Stimulated activated CD4-positive, alpha-beta T cell treated with anti-CD3 and anti-CD28 coated beads, Interleukin-15, amount 100 ng/mL, for 1 hour (primary cell): Measurements from ENCODE around the gene PARP1.
"Not testable (repeated sequence)": the region's sequence is repeated elsewhere in the genome, so short reads cannot be mapped to it uniquely, and the experiment has no call there.

Experiments used
- DNase-seq, 2 donors: peaks; one replicate each; pipeline ENCODE4 v3.0.0-alpha.2; 2020; ENCODE audit warnings: low read depth in 1 of 2, low spot score in 1 of 2

PARP1 gene

GRCh38 chr1:226355016-226355415, 52.9 kb downstream of the PARP1 start:
- no peak for DNase-seq

DNA sequence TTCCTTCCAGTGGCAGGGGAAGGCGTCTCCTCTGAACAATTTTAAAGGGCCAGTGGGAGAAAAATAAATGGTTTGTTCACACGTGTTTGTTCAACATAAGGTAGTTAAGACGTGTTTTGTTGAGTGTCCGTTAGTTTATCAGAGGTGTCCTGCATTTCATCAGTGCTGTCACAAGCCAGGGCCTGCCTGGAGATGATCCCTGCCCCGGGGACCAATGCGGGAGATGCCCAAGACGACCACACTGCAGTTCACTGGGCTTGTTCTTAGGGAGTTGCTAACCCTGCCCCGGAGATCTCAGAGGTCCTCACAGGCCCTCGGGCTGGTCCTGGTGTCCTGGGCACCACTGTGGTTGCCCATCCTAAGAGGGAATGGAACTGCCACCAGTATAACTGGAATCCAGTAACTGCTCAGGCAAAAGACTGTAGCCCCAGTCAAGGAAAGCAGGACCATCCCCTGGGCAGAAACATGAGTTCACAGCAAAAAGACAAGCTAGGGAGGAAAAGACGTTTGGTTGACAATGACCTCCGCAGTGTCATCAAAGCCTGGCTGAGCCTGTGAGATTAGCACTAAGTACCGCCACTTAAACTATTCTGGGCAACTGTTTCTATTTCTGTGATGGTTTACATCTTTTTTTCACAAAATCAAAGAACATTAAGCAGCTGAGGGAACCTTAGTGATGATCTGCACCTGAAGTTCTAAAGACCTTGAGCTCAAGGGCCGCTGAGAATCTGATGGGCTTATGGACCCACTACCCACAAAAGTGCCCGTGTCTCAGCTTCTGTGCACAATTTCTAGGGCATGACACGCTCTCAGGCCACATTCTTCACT, 54.0 kb downstream of the PARP1 start:
- DNase-seq = no peak

DNA sequence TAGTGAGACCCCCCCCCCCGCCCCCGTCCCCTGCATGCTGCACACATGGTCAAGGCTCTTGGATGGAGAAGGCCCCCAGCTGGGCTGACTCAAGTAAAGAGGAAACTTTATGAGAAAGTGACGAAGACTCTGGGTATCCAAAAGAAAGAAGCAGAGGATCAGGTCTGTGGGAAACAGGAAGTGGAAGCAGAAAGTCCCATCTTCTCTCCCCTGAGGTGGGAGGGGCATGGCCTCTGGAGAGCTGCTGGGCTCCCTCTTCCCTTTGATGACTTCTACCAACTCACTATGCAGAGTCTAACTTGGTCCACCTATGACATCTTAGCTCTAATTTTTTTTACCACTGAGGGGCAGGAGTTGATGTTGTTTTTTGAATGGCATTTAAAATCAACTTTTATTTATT, 56.2 kb downstream of the PARP1 start:
- no peak for DNase-seq

GRCh38 chr1:226350519-226350865, 57.4 kb downstream of the PARP1 start:
- DNase-seq = no peak

DNA sequence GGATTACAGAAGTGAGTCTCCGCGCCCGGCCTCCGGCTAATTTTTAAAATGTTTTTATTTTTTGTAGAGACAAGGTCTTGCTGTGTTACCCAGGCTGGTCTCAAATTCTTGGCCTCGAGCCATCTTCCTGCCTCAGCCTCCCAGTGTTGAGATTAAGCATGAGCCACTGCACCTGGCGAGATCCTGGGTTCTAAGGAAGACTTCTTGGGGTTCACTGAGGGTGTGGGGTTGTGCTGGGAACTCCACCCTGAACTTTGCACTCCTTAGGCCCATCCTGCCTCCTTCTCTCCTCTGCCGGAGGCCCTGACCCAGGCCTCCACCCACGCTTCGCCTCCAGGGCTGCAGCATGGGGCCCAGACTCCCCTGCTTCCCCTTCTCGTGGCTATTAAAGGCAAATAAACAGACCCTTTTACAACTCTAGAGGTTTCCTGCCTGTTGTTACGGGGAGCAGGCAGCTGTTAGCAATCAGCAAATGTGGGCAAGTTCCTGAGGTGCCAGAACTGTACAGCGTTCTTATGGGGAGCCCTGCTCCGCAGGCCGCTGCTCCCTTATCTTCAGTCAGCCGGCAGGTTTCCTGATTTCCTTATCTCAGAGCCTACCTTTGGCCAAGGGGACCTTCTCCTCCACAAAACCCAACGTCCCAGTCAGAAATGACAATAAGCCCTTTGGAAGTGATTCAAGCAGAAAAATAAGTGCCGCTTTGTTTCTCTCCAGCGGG, 57.9 kb downstream of the PARP1 start:
- DNase-seq = no peak

DNA sequence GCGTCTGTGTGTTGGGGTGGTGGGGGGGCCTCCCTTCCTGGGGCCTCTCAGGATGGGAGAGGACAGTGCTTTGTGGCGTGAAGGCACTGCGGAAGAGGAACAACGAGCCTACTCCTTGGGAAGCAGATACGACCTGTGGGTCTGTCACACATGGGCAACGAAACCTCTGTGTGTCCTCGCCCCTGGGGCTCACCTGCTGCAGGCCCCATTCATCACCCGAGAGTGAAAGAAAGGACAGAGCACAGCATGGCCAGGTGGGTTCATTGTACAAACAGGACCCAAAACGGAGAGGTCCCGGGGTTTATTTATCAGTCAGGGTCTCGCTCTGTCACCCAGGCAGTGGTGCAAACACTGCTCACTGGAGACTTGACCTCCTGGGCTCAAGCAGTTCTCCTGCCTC, 58.8 kb downstream of the PARP1 start:
- DNase-seq = no peak

DNA sequence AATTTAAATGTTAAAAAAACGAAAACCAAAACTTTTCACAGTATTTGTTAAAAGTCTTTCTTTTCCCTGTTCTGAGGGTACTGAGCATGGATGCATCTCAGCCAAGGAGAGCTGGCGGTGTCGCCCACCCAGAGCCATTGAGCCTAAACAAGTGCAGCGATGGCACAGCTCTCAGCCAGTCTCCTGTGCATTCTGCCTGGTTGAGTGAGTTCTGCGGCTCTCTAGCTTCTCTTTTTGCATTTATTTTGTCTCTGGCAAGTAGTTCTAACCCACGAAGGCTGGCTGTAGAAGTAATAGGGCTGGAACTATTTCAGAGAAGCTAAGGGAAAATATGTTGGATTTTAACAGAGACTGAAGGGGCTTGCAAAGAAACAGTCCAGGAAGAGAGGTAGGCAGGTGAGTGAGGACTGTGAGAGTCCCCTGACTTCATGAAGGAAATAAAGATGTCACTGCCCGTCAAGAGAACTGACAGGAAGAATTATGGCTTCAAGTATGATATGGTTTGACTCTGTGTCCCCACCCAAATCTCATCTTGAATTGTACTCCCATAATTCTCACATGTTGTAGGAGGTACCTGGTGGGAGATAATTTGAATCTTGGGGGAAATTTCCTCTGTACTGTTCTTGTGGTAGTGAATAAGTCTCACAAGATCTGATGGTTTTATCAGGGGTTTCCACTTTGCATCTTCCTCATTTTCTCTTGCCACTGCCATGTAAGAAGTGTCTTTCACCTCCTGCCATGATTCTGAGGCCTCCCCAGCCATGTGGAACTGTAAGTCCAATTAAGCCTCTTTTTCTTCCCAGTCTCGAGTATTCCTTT, 63.2 kb downstream of the PARP1 start:
- DNase-seq = no peak

- DNase-seq = no peak
These were observed 65.2 kb downstream of the PARP1 start for GRCh38 chr1:226342656-226343055.

DNA sequence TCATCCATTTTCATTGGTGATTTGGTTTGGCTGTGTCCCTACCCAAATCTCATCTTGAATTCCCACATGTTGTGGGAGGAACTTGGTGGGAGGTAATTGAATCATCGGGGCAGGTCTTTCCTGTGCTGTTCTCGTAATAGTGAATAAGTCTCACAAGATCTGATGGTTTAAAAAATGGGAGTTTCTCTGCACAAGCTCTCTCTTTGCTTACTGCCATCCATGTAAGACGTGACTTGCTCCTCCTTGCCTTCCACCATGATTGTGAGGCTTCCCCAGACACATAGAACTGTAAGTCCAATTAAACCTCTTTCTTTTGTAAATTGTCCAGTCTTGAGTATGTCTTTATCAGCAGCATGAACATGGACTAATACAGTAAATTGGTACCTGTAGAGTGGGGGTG, 67.8 kb downstream of the PARP1 start:
- not testable (repeated sequence) for DNase-seq

- no peak for DNase-seq
These were observed 70.5 kb downstream of the PARP1 start for GRCh38 chr1:226337276-226337875.

- DNase-seq = no peak
These were observed 72.2 kb downstream of the PARP1 start for GRCh38 chr1:226335661-226336060.

- DNase-seq = no peak
These were observed 74.9 kb downstream of the PARP1 start for GRCh38 chr1:226332947-226333346.

GRCh38 chr1:226329237-226329636, 78.7 kb downstream of the PARP1 start:
- no peak for DNase-seq

DNA sequence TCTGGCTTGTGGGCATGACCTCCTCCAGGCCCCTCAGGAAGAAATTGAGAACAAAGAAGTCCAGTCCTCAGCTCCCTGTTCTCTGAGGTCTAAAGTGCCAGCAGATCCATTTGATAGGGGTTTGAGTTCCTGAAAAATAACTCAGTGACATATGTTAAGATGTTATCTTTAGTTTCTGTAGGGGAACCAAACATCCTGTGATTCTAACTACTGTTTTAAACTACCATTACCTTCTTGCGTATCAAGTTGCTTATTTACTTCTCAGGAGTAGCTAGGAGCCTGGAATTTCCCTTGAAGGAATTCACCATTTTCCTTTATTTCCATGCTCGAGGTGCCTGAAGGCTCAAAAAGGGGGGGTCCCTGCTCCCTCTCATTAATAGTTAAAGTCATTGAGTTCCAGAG, 80.1 kb downstream of the PARP1 start:
- no peak for DNase-seq

GRCh38 chr1:226325178-226325577, 82.7 kb downstream of the PARP1 start:
- DNase-seq = no peak

GRCh38 chr1:226324479-226324878, 83.4 kb downstream of the PARP1 start:
- no peak for DNase-seq

GRCh38 chr1:226322986-226323385, 84.9 kb downstream of the PARP1 start:
- DNase-seq = no peak

DNA sequence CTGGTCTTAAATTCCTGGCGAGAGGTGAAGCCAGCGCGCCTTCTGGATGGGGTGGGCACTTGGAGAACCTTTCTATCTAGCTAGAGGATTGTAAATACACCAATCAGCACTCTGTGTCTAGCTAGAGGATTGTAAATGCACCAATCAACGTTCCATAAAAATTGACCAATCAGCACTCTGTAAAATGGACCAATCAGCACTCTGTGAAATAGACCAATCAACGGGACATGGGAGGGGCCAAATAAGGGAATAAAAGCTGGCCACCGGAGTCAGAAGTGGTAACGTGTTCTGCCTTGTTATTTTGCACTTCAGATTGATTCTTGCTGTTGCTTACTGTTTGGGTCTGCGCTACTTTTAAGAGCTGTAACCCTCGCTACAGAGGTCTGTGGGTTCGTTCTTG, 87.0 kb downstream of the PARP1 start:
- no peak for DNase-seq

GRCh38 chr1:226318471-226318870, 89.4 kb downstream of the PARP1 start:
- DNase-seq = no peak

DNA sequence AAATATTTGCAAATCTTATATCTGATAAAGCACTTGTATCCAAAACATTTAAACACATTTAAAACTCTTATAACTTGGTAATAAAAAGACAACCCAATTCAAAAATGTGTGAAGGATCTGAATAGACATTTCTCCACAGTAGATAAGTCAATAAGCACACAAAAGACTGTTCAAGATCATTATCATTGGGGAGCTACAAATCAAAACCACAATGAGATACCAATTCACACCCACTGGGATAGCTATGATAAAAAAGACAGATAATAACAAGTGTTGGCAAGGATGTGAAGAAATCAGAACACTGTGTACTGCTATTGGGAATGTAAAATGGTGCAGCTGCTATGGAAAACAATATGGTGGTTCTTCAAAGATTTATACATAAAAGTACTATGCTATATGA, 93.8 kb downstream of the PARP1 start:
- DNase-seq = no peak

- DNase-seq = no peak
These were observed 95.8 kb downstream of the PARP1 start for GRCh38 chr1:226312065-226312464.
